HepG2 (cell line): ENCODE results near the gene GRIK4. TPM values are rescaled to one million over a fixed set of nuclear protein-coding genes. Genes with fewer than 3 reads are reported as not detected.

ENCODE experiments used
- ATAC-seq: fragments of 200-7000 bp; cut with Tn5 transposase; 3 replicates; pipeline ENCODE4 v1.9.1; 2020; ENCODE audit warnings: mild to moderate bottlenecking, moderate library complexity
- BruUV-seq: library from RNA; stranded (reverse); fragments of 400-500 nt; replicated peaks from 2 replicates; lab custom pipeline; 2021; lab: Mats Ljungman, UMichigan
- CTCF ChIA-PET: fragments of 300-600 bp; formaldehyde crosslinking; extraction: SDS; loops from one replicate; lab custom pipeline; 2021; ENCODE audit warnings: low total read pairs, inconsistent platforms, low intra/inter-chr PET ratio; lab: Yijun Ruan, JAX
- POLR2A ChIA-PET: fragments of 350-600 bp; sonication (Branson Sonifier 250); formaldehyde crosslinking; loops from one replicate; lab custom pipeline; 2020; ENCODE audit warnings: antibody characterized with exemption, inconsistent platforms; lab: Yijun Ruan, JAX
- DNase-seq: peaks from one replicate; pipeline ENCODE4 v3.0.0-alpha.2; 2015; ENCODE audit warnings: low spot score
- FAIRE-seq: peaks from 3 replicates; lab custom pipeline; 2011; peaks lifted over from hg19 to GRCh38; lab: Jason Lieb, UNC
- H2AFZ ChIP-seq: one replicate; pipeline ENCODE4 v1.6.1; 2011; ENCODE audit warnings: low read length, inconsistent platforms
- H3K27ac ChIP-seq: fragments of 300-600 bp; 3 replicates; pipeline ENCODE4 v1.8.0; 2011; ENCODE audit warnings: mixed run types, mild to moderate bottlenecking, mixed read lengths, low read length, inconsistent platforms; ENCODE audit not compliant: insufficient read depth; ENCODE audit errors: extremely low read length
- H3K27me3 ChIP-seq, 2 experiments: fragments of 200-600 bp in 1 of 2; 2 replicates in 1 of 2; 3 replicates in 1 of 2; pipeline versions ENCODE4 v1.6.0 to v1.8.0; 2011; ENCODE audit warnings: low read length in 2 of 2, mild to moderate bottlenecking in 2 of 2, moderate library complexity in 2 of 2, inconsistent platforms in 1 of 2; ENCODE audit not compliant: insufficient read depth in 2 of 2, control insufficient read depth in 1 of 2
- H3K36me3 ChIP-seq, 2 experiments: fragments of 200-600 bp in 1 of 2; replicated peaks in 1 of 2; 2 replicates in 1 of 2; 3 replicates in 1 of 2; pipeline versions ENCODE4 v1.5.1 to v1.8.0; 2011; ENCODE audit warnings: low read length in 2 of 2, inconsistent platforms in 1 of 2; ENCODE audit not compliant: insufficient read depth in 2 of 2, control insufficient read depth in 1 of 2
- H3K4me1 ChIP-seq: 2 replicates; pipeline ENCODE4 v1.5.1; 2012; ENCODE audit warnings: low read length, inconsistent platforms; ENCODE audit not compliant: insufficient read depth
- H3K4me2 ChIP-seq: 2 replicates; pipeline ENCODE4 v1.6.0; 2011; ENCODE audit warnings: low read depth, low read length, inconsistent platforms
- H3K4me3 ChIP-seq, 3 experiments: fragments of 200-600 bp in 1 of 3; sonication (generic), shearing (Covaris generic) in 1 of 3; replicated peaks in 1 of 3; 2 replicates each; pipeline ENCODE4 v1.5.1; 2011 to 2016; ENCODE audit warnings: low read length in 3 of 3, inconsistent platforms in 2 of 3, low read depth in 2 of 3, mild to moderate bottlenecking in 2 of 3, control low read depth in 1 of 3, mixed read lengths in 1 of 3; ENCODE audit not compliant: insufficient read depth in 1 of 3
- H3K79me2 ChIP-seq: one replicate; pipeline ENCODE4 v1.6.1; 2011; ENCODE audit warnings: low read length, inconsistent platforms; ENCODE audit not compliant: insufficient read depth
- H3K9ac ChIP-seq: 2 replicates; pipeline ENCODE4 v1.6.0; 2011; ENCODE audit warnings: mild to moderate bottlenecking, low read depth, low read length, inconsistent platforms; ENCODE audit not compliant: insufficient read depth
- H3K9me3 ChIP-seq: 2 replicates; pipeline ENCODE4 v1.5.1; 2012; ENCODE audit warnings: mild to moderate bottlenecking, low read length
- H4K20me1 ChIP-seq: 2 replicates; pipeline ENCODE4 v1.6.0; 2011; ENCODE audit warnings: inconsistent platforms, mild to moderate bottlenecking, low read length, moderate library complexity; ENCODE audit not compliant: insufficient read depth
- CHD2 ChIP-seq: IDR thresholded peaks from 2 replicates; pipeline ENCODE4 v1.6.1; 2011; ENCODE audit warnings: low read depth, low read length, improper control_type of control experiment
- MLXIP ChIP-seq: sonication (generic); formaldehyde crosslinking; IDR thresholded peaks from 2 replicates; pipeline ENCODE4 v1.9.0; 2021; ENCODE audit warnings: missing genetic modification reagents, borderline replicate concordance
- MYNN ChIP-seq: sonication (generic); formaldehyde crosslinking; IDR thresholded peaks from 2 replicates; pipeline ENCODE4 v1.4.0; 2020; ENCODE audit warnings: mild to moderate bottlenecking, low read depth, missing genetic modification reagents
- NFE2L2 ChIP-seq: fragments of 150-350 bp; IDR thresholded peaks from 2 replicates; pipeline ENCODE4 v1.6.1; 2014; ENCODE audit warnings: low read length
- PAWR ChIP-seq: sonication (generic); formaldehyde crosslinking; IDR thresholded peaks from 2 replicates; pipeline ENCODE4 v1.4.0; 2020; ENCODE audit warnings: missing genetic modification reagents, mild to moderate bottlenecking, borderline replicate concordance
- SIX1 ChIP-seq: sonication (generic); formaldehyde crosslinking; IDR thresholded peaks from 2 replicates; pipeline ENCODE4 v1.4.0; 2020; ENCODE audit warnings: missing genetic modification reagents, borderline replicate concordance
- ZBTB49 ChIP-seq: sonication (generic); formaldehyde crosslinking; IDR thresholded peaks from 2 replicates; pipeline ENCODE4 v1.4.0; 2020; ENCODE audit warnings: missing genetic modification reagents, borderline replicate concordance
- ZMYM4 ChIP-seq: sonication (generic); formaldehyde crosslinking; IDR thresholded peaks from 2 replicates; pipeline ENCODE4 v1.8.1; 2023; ENCODE audit warnings: mild to moderate bottlenecking, missing genetic modification reagents
- ZNF12 ChIP-seq: sonication (generic); formaldehyde crosslinking; IDR thresholded peaks from 2 replicates; pipeline ENCODE4 v1.5.0; 2020; ENCODE audit warnings: missing genetic modification reagents
- WGBS: methylation state at CpG from one replicate; pipeline ENCODE4 v1.1.6; 2017; ENCODE audit warnings: low lambda C conversion rate; 5-methylcytosine and 5-hydroxymethylcytosine counted together
- in situ Hi-C: cut with HindIII; loops from 2 replicates; pipeline ENCODE4 v1.10.0; 2017; ENCODE audit warnings: low pct_unique_long_range_greater_than_20kb; ENCODE audit not compliant: extremely low pct_ligation_motif_present
- intact Hi-C: fragments of 100-400 bp; cut with micrococcal nuclease; formaldehyde crosslinking; loops from one replicate; pipeline ENCODE4 v1.10.0; 2022; ENCODE audit not compliant: unreplicated experiment
- polyA plus RNA-seq, 8 experiments: library from polyadenylated mRNA; depleted of rRNA in 3 of 8; stranded (reverse) in 7 of 8; unstranded in 1 of 8; fragments of >200 nt; fragmentation: Illumina TruSeq in 4 of 8; extraction: Trizol in 4 of 8; gene quantifications; 2 replicates each; pipeline versions ENCODE4 v1.2.1 to v1.2.3, GENCODE V29; 2011 to 2016; ENCODE audit warnings: low read depth in 4 of 8, missing spikeins in 1 of 8, mixed read lengths in 1 of 8; ENCODE audit not compliant: insufficient read depth in 1 of 8
- total RNA-seq, 5 experiments: library from RNA; depleted of rRNA; stranded (reverse); fragments of >200 nt; fragmentation: Illumina TruSeq; extraction: Trizol; gene quantifications; 2 replicates each; pipeline ENCODE4 v1.2.3, GENCODE V29; 2016; ENCODE audit warnings: low read depth in 1 of 5

GRIK4 gene
- total and polyA plus RNA-seq, 2 of the 13 experiments (the other 11 are each of a cell fraction or from before 2014, with no cell fraction given): 0.04 to 0.07 TPM

- no peaks in the 10 kb centered on the region for H3K36me3 ChIP-seq
- no peaks in the 10 kb centered on the region for H3K79me2 ChIP-seq
- no peak for TF ChIP-seq MLXIP (CRISPR knock-in tag)
- TF ChIP-seq CHD2: no peak
- TF ChIP-seq NFE2L2: no peak
- TF ChIP-seq ZNF12 (CRISPR knock-in tag): no peak
- no peak for TF ChIP-seq SIX1 (CRISPR knock-in tag)
- TF ChIP-seq MYNN (CRISPR knock-in tag): no peak
- no peak for TF ChIP-seq ZMYM4 (CRISPR knock-in tag)
- TF ChIP-seq PAWR (CRISPR knock-in tag): no peak
- TF ChIP-seq ZBTB49 (CRISPR knock-in tag): no peak
- TF ChIP-seq, all 625 proteins: peak for 0
- no peak overlapping the region for H3K4me2 ChIP-seq
- H3K9me3 ChIP-seq: no peaks in the 10 kb centered on the region
- WGBS: 91% methylated on average over 1 of the region's 1 CpG
- no peak overlapping the region for H2AFZ ChIP-seq
- H3K9ac ChIP-seq: no peak overlapping the region
- POLR2A ChIA-PET: no interaction called here
- in situ Hi-C loops: no loop called here
- no peaks in the 10 kb centered on the region; the same call in 1 of the 2 replicates for H4K20me1 ChIP-seq
- no peak overlapping the region for H3K27ac ChIP-seq
- intact Hi-C loops: loop anchor here (5.0 kb wide), 1 partner anchor 35 kb away; no protein-coding TSS in a partner anchor
- no peak overlapping the region for H3K4me3 ChIP-seq
- DNase-seq: no peak
- ATAC-seq: no peak
- no TSS peak for BruUV-seq
- CTCF ChIA-PET: no interaction called here
- peaks cover 57% of the 10 kb centered on the region for H3K4me1 ChIP-seq
- no peaks in the 10 kb centered on the region for H3K27me3 ChIP-seq
- no peak for FAIRE-seq
Observed at GRCh38 chr11:121037016-121037415, 525.5 kb downstream of the GRIK4 start.

Other genes starting within 250 kb of the GRIK4 start
- gene TLCD5, start 186.4 kb upstream of the GRIK4 start, total RNA-seq (2016; rRNA removed; fragmentation: Illumina TruSeq; extraction: Trizol): 4.1 and 6.1 TPM in 2 replicates
- 7.2 and 7.6 TPM in 2 replicates for gene TLCD5, start 186.4 kb upstream of the GRIK4 start, polyA plus RNA-seq (2011; rRNA removed)
- gene ARHGEF12, start 175.3 kb upstream of the GRIK4 start, total RNA-seq (2016; rRNA removed; fragmentation: Illumina TruSeq; extraction: Trizol): 54.4 and 72.2 TPM in 2 replicates
- 16.2 and 17.9 TPM in 2 replicates for gene ARHGEF12, start 175.3 kb upstream of the GRIK4 start, polyA plus RNA-seq (2011; rRNA removed)